ENCODE measurements around the gene NKX2-3.

The NKX2-3 gene

GRCh38 chr10:99583687-99584086, 50.9 kb downstream of the NKX2-3 start:
- no peak for ATAC-seq
- DNase-seq: no peak
